PC-3 (cell line): ENCODE data around the gene AADACL4.

Source experiments
- EZH2 ChIP-seq: fragments of 300-600 bp; sonication (generic); IDR thresholded peaks from one replicate; pipeline ENCODE4 v1.6.1; 2017; ENCODE audit warnings: antibody characterized with exemption, mild to moderate bottlenecking, low read length; ENCODE audit not compliant: unreplicated experiment
- EZH2phosphoT487 ChIP-seq: fragments of 300-600 bp; sonication (generic); IDR thresholded peaks from 2 replicates; pipeline ENCODE4 v1.6.1; 2018; ENCODE audit warnings: mild to moderate bottlenecking, antibody characterized with exemption, low read length, borderline replicate concordance
- TF ChIP-seq, protein P1 (sequence below): fragments of 300-600 bp; sonication (generic); conservative IDR thresholded peaks from 2 replicates; pipeline ENCODE4 v1.5.1; 2017; ENCODE audit warnings: antibody characterized with exemption, low read depth, mild to moderate bottlenecking, low read length

DNA sequence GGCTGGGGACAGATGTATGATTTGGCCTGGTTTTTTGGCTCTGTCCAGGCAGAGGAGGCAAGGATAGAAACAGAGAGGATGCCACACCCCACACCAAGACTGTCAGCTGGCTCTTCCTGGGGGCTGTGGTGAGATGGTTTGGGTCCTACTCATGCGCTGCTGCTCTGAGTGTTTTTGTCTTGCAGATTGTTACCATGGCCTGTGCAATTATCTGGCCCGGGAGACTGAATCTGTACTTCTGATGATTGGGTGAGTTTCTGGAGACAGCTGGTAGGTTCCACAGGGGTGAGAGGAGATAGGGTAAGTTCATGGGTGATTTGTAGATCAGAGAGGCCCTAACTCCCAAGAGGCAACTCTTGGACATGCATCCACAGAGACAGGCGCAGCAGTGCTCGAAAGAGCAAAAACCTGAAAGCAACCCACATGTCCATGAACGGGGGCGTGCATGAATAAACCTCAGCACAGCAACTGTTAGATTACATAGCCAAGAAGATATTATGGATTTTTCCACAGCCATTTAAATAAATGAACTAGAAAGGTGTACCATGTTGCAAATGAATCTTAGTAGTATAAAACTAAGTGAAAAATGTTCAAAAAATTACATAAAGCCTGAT lies 17.8 kb downstream of the AADACL4 start:
- TF ChIP-seq, protein P1, sequence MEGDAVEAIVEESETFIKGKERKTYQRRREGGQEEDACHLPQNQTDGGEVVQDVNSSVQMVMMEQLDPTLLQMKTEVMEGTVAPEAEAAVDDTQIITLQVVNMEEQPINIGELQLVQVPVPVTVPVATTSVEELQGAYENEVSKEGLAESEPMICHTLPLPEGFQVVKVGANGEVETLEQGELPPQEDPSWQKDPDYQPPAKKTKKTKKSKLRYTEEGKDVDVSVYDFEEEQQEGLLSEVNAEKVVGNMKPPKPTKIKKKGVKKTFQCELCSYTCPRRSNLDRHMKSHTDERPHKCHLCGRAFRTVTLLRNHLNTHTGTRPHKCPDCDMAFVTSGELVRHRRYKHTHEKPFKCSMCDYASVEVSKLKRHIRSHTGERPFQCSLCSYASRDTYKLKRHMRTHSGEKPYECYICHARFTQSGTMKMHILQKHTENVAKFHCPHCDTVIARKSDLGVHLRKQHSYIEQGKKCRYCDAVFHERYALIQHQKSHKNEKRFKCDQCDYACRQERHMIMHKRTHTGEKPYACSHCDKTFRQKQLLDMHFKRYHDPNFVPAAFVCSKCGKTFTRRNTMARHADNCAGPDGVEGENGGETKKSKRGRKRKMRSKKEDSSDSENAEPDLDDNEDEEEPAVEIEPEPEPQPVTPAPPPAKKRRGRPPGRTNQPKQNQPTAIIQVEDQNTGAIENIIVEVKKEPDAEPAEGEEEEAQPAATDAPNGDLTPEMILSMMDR = no peak
- no peak for TF ChIP-seq EZH2
- TF ChIP-seq EZH2phosphoT487 = no peak
